Measurements from ENCODE around the gene SPINK13. TPM values are rescaled to one million over a fixed set of nuclear protein-coding genes. Genes with fewer than 3 reads are reported as not detected.
A peak's percentile ranks its signal among the peaks of the same experiment; 100 is the strongest.

SPINK13 gene
- total and polyA plus RNA-seq, 2 of the 13 experiments (the other 11 are each of a cell fraction or from before 2014, with no cell fraction given): not detected

DNA sequence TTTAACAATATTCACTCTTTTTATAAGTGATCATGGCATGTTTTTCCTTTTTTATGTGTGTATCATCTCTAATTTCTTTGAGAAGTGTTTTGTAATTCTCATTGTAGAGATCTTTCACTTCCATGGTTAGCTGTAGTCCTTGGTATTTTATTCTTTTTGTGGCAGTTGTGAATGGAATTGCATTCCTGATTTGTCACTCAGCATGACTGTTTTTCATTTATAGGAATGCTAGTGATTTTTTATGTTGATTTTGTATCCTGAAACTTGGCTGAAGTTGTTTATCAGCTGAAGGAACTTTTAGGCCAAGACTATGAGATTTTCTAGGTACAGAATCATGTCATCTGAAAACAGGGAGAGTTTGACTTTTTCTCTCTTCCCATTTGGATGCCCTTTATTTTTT is 13.1 kb upstream of the SPINK13 start (continued):
- no peak for TF ChIP-seq MAZ (IDR thresholded peaks at IDR 0.05; ENCODE audit: borderline replicate concordance, low read depth, low read length)
- no peak for TF ChIP-seq MAZ (CRISPR knock-in tag; IDR thresholded peaks at IDR 0.05; ENCODE audit: low read depth)
- TF ChIP-seq FOSL1 (CRISPR knock-in tag; IDR thresholded peaks at IDR 0.05; ENCODE audit: borderline replicate concordance): no peak
- TF ChIP-seq PLRG1 (conservative IDR thresholded peaks at IDR 0.05): no peak
- no peak for TF ChIP-seq ZNF549 (CRISPR knock-in tag; IDR thresholded peaks at IDR 0.05)
- TF ChIP-seq ZKSCAN8 (CRISPR knock-in tag; IDR thresholded peaks at IDR 0.05; ENCODE audit: borderline replicate concordance): no peak

- H3K4me2 ChIP-seq (ENCODE audit: low read depth, low read length): no peak overlapping the region
- 0% methylated on average over 2 of the region's 2 CpGs for WGBS (ENCODE audit: low lambda C conversion rate)
- FAIRE-seq (no peak), DNase-seq (ENCODE audit: low spot score) (no peak), ATAC-seq (no peak)
- H3K4me3 ChIP-seq (replicated peaks in 1 of 3; ENCODE audit: insufficient read depth in 1 of 3, low read depth in 2 of 3, low read length in 3 of 3): no peak overlapping the region
- no peak overlapping the region for H3K27ac ChIP-seq (ENCODE audit: extremely low read length, insufficient read depth, low read length)
- H4K20me1 ChIP-seq (ENCODE audit: insufficient read depth, low read length): no peaks in the 10 kb centered on the region
- in situ Hi-C loops (cut with HindIII; ENCODE audit: extremely low pct_ligation_motif_present, low pct_unique_long_range_greater_than_20kb): no loop called here
- CTCF ChIA-PET (ENCODE audit: low intra/inter-chr PET ratio, low total read pairs): no interaction called here
- H3K27me3 ChIP-seq (ENCODE audit: control insufficient read depth in 1 of 2, insufficient read depth in 2 of 2, low read length in 2 of 2): no peaks in the 10 kb centered on the region
- no peak overlapping the region for H3K9ac ChIP-seq (ENCODE audit: insufficient read depth, low read depth, low read length)
- no peaks in the 10 kb centered on the region for H3K79me2 ChIP-seq (ENCODE audit: insufficient read depth, low read length)
- TF ChIP-seq KMT2A (CRISPR knock-in tag; IDR thresholded peaks at IDR 0.05): no peak
- peaks cover 15% of the 10 kb centered on the region for H3K9me3 ChIP-seq (ENCODE audit: low read length)
- no peaks in the 10 kb centered on the region for H3K36me3 ChIP-seq (replicated peaks in 1 of 2; ENCODE audit: control insufficient read depth in 1 of 2, insufficient read depth in 2 of 2, low read length in 2 of 2)
- intact Hi-C loops (cut with micrococcal nuclease; ENCODE audit: unreplicated experiment): no loop called here
- no TSS peak for BruUV-seq (replicated peaks)
- no peak overlapping the region for H2AFZ ChIP-seq (ENCODE audit: low read length)
- POLR2A ChIA-PET: no interaction called here
- no peaks in the 10 kb centered on the region for H3K4me1 ChIP-seq (ENCODE audit: insufficient read depth, low read length)
These were observed 9.3 kb upstream of the SPINK13 start for GRCh38 chr5:148259288-148259687.

DNA sequence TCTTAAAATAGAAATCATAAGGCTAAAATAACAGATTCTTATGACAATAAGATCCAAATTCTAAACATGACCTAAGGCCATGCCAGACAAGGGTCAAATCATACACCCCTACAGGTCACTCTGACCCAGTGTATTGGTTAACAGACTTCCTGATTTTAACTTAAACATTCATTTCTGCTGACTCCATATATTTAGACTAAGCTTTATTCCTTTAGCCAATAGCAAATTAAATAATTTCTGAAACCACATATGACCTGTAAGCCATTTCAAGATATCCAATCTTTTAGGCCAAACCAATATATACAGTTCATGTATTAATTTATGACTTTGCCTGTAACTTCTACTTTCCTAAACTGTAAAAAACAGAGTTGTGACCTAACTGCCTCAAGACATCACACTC is 7.4 kb upstream of the SPINK13 start:
- Histone ChIP-seq H3K4me2 (ENCODE audit: low read depth, low read length) (no peak overlapping the region), H3K4me3 (replicated peaks in 1 of 3; ENCODE audit: insufficient read depth in 1 of 3, low read depth in 2 of 3, low read length in 3 of 3) (no peak overlapping the region), H3K9ac (ENCODE audit: insufficient read depth, low read depth, low read length) (no peak overlapping the region), H3K27me3 (ENCODE audit: control insufficient read depth in 1 of 2, insufficient read depth in 2 of 2, low read length in 2 of 2) (no peaks in the 10 kb centered on the region), H3K79me2 (ENCODE audit: insufficient read depth, low read length) (no peaks in the 10 kb centered on the region), H3K36me3 (replicated peaks in 1 of 2; ENCODE audit: control insufficient read depth in 1 of 2, insufficient read depth in 2 of 2, low read length in 2 of 2) (no peaks in the 10 kb centered on the region), H2AFZ (ENCODE audit: low read length) (no peak overlapping the region), H3K4me1 (ENCODE audit: insufficient read depth, low read length) (no peaks in the 10 kb centered on the region), H4K20me1 (ENCODE audit: insufficient read depth, low read length) (no peaks in the 10 kb centered on the region), H3K9me3 (ENCODE audit: low read length) (peaks cover 15% of the 10 kb centered on the region), H3K27ac (ENCODE audit: extremely low read length, insufficient read depth, low read length) (no peak overlapping the region)
- no peak for ATAC-seq
- no peak for FAIRE-seq
- DNase-seq (ENCODE audit: low spot score): no peak
- ChIA-PET POLR2A (no interaction called here), CTCF (ENCODE audit: low intra/inter-chr PET ratio, low total read pairs) (no interaction called here)
- TF ChIP-seq FOXJ3 (CRISPR knock-in tag; IDR thresholded peaks at IDR 0.05; ENCODE audit: borderline replicate concordance) (no peak), ZNF232 (CRISPR knock-in tag; IDR thresholded peaks at IDR 0.05; ENCODE audit: borderline replicate concordance) (no peak), ZNF563 (CRISPR knock-in tag; IDR thresholded peaks at IDR 0.05) (no peak), MAFK (conservative IDR thresholded peaks at IDR 0.05 in 1 of 2, IDR thresholded peaks at IDR 0.05 in 1 of 2; ENCODE audit: low read length in 2 of 2) (peak in 1 of 2 experiments; percentile 70; a peak in 3 of 4 replicates), MAFF (IDR thresholded peaks at IDR 0.05; ENCODE audit: low read depth, low read length) (peak; percentile 43; the same call in 1 of the 2 replicates), PAX8 (CRISPR knock-in tag; IDR thresholded peaks at IDR 0.05; ENCODE audit: borderline replicate concordance) (no peak), RARA (CRISPR knock-in tag; IDR thresholded peaks at IDR 0.05) (no peak), ZNF850 (CRISPR knock-in tag; conservative IDR thresholded peaks at IDR 0.05) (no peak), ZNF430 (CRISPR knock-in tag; IDR thresholded peaks at IDR 0.05) (no peak)
- TF ChIP-seq, protein P1, sequence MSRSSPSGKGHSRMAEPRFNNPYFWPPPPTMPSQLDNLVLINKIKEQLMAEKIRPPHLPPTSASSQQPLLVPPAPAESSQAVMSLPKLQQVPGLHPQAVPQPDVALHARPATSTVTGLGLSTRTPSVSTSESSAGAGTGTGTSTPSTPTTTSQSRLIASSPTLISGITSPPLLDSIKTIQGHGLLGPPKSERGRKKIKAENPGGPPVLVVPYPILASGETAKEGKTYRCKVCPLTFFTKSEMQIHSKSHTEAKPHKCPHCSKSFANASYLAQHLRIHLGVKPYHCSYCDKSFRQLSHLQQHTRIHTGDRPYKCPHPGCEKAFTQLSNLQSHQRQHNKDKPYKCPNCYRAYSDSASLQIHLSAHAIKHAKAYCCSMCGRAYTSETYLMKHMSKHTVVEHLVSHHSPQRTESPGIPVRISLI (CRISPR knock-in tag; IDR thresholded peaks at IDR 0.05; ENCODE audit: borderline replicate concordance): no peak
- no TSS peak for BruUV-seq (replicated peaks)
- in situ Hi-C loops (cut with HindIII; ENCODE audit: extremely low pct_ligation_motif_present, low pct_unique_long_range_greater_than_20kb): no loop called here
- intact Hi-C loops (cut with micrococcal nuclease; ENCODE audit: unreplicated experiment): no loop called here

Measured in HepG2 (cell line).